ENCODE measurements around the gene EXOC8. TPM values are rescaled to one million over a fixed set of nuclear protein-coding genes. Genes with fewer than 3 reads are reported as not detected.

EXOC8 gene
- total and polyA plus RNA-seq, 2 donors (not counting 1 experiment from before 2014, with no cell fraction given): 10.0 to 32.6 TPM

DNA sequence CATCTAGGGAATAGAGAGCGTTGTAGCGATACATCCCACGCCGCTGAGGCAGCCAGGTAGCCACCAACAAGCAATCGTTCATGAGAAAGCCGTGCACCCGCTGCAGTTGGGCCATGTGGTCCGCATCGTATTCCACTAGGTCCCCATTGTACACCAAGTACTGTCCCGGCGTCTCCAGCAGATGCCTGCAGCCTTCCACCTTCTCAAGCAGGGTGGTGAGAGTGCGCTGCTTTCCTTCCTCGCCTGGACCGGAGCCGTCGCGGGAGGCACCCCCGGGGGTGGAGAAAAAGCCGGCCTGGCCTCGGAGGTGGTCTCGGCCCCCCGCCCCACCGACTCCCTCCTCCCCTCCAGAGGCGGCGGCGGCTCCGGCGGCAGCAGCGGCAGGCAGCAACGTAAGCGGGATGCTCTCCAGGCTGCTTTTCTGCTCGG lies 595 bp downstream of the EXOC8 start:
- Histone ChIP-seq H3K27me3 (replicated peaks in 1 of 4; ENCODE audit: control extremely low read depth in 1 of 4, control insufficient read depth in 3 of 4, insufficient read depth in 4 of 4, low read length in 3 of 4) (no peaks in the 10 kb centered on the region), H3K4me2 (replicated peaks; ENCODE audit: low read depth, low read length, poor library complexity, severe bottlenecking) (peak overlapping the region; percentile 88), H4K20me1 (ENCODE audit: control insufficient read depth, insufficient read depth, low read length, poor library complexity, severe bottlenecking) (peaks cover 27% of the 10 kb centered on the region), H2AFZ (ENCODE audit: insufficient read depth, low read depth, low read length, poor library complexity, severe bottlenecking) (peak overlapping the region; percentile 99), H3K9ac (ENCODE audit: low read length) (peak overlapping the region; percentile 99), H3K27ac (ENCODE audit: low read length in 2 of 2) (peak overlapping the region; percentile 93 to 99), H3K4me3 (ENCODE audit: control extremely low read depth in 1 of 5, extremely low read depth in 1 of 5, insufficient read depth in 1 of 5, low read depth in 2 of 5, low read length in 4 of 5) (peak overlapping the region; percentile 68 to 96 (median 94)), H3K9me3 (ENCODE audit: control extremely low read depth in 1 of 3, control insufficient read depth in 2 of 3, insufficient read depth in 1 of 3, low read length in 2 of 3) (peaks cover 0 to 10% (median 0%) of the 10 kb centered on the region in 3 donors), H3K36me3 (replicated peaks in 1 of 2; ENCODE audit: control extremely low read depth in 1 of 2, control insufficient read depth in 1 of 2, extremely low read depth in 1 of 2, insufficient read depth in 2 of 2, low read length in 1 of 2) (peaks cover 0 to 9% of the 10 kb centered on the region in 2 experiments), H3K79me2 (ENCODE audit: control insufficient read depth, insufficient read depth, low read length) (peaks cover 81% of the 10 kb centered on the region), H3K4me1 (ENCODE audit: control insufficient read depth in 2 of 2, insufficient read depth in 2 of 2, low read length in 2 of 2) (peaks cover 46 to 54% of the 10 kb centered on the region in 2 donors)
- ATAC-seq (ENCODE audit: low read depth) (no peak), DNase-seq (no peak)
- intact Hi-C loops (cut with micrococcal nuclease): no loop called here
- Mint-ChIP-seq H3K27ac (peak overlapping the region; percentile 100), H3K9me3 (ENCODE audit: insufficient read depth) (no peaks in the 10 kb centered on the region), H3K27me3 (peaks cover 3% of the 10 kb centered on the region), H3K4me1 (peaks cover 62% of the 10 kb centered on the region), H3K4me3 (peak overlapping the region; percentile 99)
- TF ChIP-seq EZH2 (IDR thresholded peaks at IDR 0.05; ENCODE audit: borderline replicate concordance, insufficient read depth, low read depth, low read length, poor library complexity, severe bottlenecking) (no peak), CTCF (IDR thresholded peaks at IDR 0.05) (no peak)
- POLR2A ChIA-PET: interaction anchor here (0.8 to 1.3 kb wide), 2 partner anchors 84 to 191 kb away, joined by 3 to 8 read pairs; partner anchors contain the start of gene TSNAX
- CTCF ChIA-PET: interaction anchor here (0.8 to 2.1 kb wide), 7 partner anchors 16 to 266 kb away, joined by 3 to 11 read pairs (median 4); partner anchors contain the start of gene EGLN1
- 3% methylated on average over 30 of the region's 32 CpGs for WGBS (ENCODE audit: insufficient coverage)

Data from B cell (primary cell).